Measurements from ENCODE around the gene RAPGEF1.

GRCh38 chr9:131630205-131630831, 109.6 kb downstream of the RAPGEF1 start:
- no peak for TF ChIP-seq CTCF (IDR thresholded peaks at IDR 0.05; ENCODE audit: poor library complexity, severe bottlenecking)
- no peak for TF ChIP-seq MXI1 (conservative IDR thresholded peaks at IDR 0.05; ENCODE audit: poor library complexity, severe bottlenecking)
- no peak for TF ChIP-seq EP300 (conservative IDR thresholded peaks at IDR 0.05; ENCODE audit: poor library complexity, severe bottlenecking)
- TF ChIP-seq POLR2AphosphoS5 (IDR thresholded peaks at IDR 0.05) = no peak
